ENCODE results near the gene ACSF3.

Gene ACSF3

DNA sequence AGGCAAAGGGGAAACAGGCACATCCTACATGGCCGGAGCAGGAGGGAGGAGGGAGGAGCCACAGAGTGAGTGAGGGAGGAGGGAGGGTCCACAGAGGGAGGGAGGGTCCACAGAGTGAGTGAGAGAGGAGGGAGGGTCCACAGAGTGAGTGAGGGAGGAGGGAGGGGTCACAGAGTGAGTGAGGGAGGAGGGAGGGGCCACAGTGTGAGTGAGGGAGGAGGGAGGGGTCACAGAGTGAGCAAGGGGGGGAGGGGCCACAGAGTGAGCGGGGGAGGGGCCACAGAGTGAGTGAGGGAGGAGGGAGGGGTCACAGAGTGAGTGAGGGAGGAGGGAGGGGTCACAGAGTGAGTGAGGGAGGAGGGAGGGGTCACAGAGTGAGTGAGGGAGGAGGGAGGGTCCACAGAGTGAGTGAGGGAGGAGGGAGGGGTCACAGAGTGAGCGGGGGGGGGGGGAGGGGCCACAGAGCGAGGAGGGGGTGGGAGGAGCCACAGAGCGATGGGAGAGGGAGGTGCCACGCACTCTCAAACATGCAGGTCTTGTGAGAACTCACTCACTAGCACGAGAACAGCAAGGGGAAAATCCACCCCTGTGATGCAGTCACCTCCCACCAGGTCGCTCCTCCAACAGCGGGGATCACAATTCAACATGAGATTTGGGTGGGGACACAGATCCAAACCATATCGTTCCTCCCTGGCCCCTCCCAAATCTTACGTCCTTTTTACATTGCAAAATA, 53.6 kb downstream of the ACSF3 start:
- FAIRE-seq, result no peak

DNA sequence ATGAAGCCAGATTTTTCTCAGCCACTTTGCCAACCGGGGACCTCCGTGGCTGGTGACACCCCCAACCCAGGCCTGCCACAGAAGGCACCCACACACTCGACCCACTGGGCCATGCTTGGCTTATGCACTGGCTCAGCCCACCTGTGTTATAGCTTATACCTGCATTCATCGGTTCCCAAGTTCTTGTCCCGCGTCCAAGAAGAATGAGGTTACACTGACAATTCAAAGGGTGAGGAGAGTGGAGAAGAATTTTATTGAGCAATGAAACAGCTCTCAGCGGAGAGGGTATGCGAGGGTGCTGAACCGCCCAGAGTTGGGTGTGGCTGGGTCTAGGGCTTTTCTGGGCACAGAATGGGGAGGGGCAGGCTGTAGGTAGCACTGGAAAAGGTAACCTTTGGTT, 55.7 kb downstream of the ACSF3 start:
- FAIRE-seq, result no peak

DNA sequence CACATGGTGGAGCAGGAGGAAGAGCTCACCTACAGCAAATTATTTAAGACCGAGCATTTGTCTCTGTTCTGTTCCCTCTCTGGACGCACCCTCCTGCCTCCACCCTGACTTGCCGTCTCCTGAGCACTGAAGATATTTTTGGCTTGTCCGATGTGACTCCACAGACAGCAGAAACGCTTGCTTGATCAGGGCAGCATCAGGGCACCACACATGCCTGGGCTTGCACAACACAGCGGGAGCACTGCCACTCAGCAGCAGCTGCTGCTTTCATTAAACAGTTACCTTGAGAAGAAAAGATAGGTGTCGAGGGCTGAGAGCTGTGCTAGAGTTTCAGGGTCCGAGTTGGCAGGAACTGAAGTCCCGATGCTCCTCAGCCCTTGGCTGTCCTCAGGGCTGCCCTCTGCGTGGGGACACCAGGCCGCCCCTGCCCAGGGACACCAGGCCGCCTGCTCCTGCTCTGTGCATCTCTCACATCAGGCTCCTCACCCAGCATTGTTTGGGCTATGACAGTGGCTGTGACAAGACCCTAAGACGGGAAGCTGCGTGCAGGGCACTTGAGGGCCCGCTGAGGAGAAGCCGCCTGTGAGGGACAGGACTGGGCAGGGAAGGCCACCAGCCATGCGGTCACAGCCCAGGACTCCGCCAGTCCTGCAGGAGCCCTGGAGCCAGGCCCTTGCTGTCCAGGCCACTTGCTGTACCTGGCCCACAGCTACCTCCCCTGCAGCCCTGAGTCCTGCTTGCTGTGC, 56.6 kb downstream of the ACSF3 start:
- FAIRE-seq, result no peak

DNA sequence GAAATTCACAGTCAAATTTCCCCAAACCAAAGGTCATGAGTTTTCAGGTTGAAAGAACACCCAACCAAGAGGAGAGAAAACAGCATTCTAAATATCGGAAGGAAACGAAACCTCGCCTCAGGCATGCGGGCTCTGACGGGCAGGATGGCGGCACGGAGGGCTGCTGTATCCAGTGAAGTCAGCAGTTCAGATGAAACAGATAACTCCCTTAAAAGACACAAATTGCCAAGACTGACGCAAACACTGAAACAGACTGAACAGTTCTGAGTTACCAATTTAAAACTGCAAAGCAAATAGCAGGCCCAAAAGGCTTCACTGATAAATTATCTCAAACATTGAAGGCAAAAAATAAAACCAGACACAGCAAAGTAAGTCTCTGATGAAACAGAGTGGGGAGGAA, 57.3 kb downstream of the ACSF3 start:
- no peak for FAIRE-seq

DNA sequence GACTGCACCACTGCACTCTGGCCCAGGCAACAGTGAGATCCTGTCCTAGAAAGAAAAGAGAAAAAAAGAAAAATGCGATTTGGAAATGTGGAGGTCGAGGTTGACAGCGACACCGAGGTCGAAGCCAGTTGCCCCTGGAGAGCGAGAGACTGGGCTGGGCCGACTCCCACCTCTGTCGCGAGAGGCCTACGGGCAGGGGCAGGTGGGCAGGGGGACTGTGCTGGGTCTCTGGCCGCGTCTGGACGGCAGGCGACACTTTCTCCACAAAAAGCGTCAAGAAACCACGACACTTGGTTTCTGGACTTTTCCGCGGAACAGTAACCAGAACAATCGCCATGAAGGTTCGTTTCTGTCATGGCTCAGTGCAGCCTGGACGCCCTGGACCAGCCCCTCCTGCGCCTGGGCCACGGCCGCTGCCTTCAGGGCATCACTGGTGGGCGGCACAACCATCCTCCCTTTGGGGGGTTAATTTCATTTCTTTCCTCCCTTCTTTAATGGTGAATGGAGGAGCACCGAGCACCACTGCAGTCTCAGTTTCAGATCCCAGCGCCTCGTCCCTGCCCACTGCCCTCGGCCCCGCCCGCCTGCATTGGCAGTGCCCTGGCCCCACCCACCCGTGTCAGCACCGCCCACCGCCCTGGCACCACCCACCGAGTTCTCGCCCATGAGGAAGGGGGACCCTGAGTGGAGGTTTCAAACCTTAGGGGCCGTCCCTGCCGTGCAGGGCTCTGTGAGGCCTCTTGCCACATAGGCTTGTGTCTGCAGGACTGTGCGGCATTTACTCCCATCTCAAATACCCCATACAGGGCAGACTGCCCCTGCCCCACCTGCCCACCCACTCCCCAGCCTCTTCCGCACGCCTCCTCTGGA, 59.4 kb downstream of the ACSF3 start:
- no peak for FAIRE-seq

DNA sequence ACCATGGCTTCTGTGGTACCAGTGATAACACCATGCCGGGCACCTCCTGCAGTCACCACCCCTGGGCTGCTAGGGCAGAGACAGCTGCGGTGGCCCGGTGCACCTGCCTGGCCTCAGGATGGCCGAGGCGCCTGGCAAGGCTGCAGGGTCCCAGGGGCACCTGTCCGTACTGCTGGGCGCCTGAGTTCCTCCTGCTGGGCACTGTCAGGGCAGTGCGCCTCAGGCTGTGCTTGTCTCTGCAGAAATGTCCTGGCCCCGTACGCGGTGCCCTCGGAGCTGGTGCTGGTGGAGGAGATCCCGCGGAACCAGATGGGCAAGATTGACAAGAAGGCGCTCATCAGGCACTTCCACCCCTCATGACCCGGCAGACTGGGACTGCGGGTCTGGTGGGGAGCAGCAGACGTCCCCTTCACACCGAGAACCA, 60.2 kb downstream of the ACSF3 start:
- no peak for FAIRE-seq

DNA sequence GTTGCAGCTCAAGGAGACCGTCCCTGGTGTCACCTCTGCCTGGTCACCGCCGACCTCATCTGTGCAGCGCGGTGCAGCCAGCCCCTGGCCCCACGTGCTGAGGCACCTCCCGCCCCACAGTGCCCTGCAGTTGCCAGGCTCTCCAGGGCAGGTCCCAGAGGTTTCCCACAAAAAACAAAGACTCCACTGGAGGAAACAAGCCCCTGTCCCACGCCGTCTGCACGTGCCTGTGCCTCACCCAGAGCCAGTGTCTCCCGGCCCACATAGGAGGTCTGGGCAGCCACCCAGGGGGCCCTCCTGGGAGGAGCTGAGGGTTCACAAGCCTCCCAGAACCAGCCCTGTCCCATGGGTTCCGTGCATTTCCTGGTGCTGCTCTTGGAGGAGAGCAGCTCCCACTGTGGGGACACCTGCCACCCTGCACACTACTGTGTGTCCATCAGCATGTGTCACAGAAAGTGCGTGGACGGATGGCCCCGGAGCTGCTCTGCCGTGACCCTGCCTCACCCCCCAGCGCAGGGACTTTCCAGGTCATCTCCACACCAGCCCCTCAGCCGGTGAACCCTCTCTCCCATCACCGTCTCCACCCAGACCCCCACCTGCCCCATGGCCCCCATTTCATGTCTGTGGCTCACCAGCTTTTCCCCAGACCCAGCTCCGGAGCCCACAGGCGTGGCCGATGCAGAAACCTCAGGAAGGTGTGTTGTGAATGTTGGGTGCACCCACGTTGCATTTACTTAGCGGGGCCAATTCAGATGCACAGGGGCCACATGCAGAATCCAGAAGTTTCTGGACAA, 60.9 kb downstream of the ACSF3 start:
- FAIRE-seq, result no peak

DNA sequence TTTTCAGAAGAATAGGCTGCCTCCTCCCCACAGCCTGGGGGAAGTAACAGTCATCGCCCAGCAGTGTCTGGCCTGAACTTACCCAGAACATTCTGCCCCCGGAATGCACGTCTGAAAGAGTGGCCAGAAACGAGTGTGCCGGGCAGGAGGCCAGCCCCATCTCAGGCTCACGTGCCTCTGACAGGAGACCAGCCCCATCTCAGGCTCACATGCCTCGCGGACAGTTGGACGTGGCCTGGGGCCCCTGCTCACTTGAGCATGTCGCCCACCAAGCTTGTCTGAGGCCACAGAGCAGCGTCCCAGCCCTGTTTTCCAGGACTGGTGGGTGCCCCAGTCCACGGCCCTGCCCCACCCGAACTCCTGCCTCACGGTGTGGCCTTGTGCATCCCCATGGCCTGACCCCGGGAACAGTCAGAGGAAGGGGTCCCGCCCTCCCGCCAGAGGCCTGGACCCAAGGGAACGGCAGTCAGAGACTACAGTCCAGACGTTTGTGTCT, 61.6 kb downstream of the ACSF3 start:
- no peak for FAIRE-seq

DNA sequence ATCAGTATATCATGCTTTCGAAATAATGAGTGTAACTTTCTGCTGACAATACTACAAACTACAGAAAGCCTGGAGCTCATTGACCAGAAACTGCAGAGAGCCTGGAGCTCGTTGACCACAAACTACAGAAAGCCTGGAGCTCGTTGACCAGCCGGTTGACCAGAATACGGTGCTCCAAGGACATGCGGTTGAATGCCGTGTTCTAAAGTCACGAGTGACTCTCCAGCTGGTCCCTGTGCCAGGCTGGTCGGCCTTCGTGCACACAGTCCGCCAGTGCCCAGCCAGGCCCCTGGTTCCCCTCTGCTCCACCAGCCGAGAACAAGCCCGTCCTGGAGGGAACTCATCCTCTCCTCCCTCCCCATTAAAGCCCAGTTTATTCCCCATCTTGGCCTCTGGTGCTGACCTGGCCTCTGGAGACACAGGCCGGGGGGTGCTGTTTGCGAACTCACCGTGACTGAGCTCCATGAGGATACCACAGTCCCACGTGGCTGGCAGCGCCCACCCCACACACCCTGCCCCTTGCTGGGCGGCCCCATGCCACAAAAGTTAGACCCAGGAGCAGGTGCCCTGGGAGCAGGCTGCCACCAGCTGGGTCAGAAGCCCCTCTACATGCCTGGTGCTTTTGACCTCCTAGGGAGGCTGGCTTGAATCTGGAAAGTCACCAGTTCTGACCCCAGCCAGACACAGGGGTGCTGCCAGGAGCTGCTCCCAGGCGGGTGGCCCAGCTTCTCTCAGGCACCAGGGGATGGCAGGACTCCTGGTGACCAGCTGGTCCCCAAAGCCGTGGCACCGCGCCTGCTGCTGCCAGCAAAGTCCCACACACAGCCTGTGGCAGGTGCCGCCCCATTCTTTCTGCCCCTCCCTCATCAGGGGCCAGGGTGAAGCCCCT, 62.4 kb downstream of the ACSF3 start:
- no peak for FAIRE-seq

DNA sequence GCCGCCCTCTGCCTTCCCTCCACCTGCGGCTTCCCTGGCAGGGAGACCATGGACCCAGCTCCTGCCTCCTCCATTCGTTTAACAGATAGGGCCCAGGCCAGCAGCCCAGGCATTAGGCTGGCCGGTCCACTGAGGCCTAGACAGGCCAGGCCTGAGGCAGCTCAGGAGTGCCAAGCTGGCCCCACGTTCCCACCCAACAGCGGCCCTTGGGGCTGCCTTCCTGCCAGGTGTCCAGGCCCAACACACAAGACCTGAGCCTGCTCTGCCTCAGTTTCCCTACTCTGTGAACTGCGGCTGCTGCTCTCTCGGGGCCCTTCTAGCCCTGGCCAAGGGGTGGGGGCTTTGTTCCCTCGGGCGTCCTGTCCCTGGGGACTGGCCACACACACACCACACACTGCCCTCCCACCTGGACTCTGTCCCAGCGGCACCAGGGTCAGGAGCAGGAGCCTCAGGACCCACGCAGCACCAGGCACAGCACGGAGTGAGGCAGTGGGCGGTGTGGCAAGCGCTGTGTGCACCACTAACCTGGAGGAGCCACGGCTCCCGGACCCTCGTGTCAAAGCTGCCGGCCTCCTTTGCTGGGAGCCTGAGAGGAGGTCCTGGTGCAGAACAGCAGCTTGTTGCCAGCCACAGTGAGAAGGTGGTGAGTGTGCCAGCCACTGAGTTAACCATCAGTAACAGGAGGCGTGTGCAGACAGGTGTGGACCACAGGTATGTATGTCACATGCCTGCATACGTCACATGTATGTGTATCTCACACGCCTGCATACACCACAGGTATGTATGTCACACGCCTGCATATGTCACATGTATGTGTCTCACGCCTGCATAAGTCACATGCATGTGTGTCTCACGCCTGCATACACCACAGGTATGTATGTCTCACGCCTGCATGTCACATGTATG, 63.3 kb downstream of the ACSF3 start:
- FAIRE-seq, result no peak

DNA sequence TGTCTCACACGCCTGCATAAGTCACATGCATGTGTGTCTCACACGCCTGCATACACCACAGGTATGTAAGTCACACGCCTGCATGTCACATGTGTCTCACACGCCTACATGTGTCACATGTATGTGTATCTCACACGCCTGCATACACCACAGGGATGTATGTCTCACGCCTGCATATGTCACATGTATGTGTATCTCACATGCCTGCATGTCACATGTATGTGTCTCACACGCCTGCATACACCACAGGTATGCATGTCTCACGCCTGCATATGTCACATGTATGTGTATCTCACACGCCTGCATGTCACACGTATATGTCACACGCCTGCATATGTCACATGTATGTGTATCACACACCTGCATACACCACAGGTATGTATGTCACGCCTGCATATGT, 64.1 kb downstream of the ACSF3 start:
- FAIRE-seq, result no peak

DNA sequence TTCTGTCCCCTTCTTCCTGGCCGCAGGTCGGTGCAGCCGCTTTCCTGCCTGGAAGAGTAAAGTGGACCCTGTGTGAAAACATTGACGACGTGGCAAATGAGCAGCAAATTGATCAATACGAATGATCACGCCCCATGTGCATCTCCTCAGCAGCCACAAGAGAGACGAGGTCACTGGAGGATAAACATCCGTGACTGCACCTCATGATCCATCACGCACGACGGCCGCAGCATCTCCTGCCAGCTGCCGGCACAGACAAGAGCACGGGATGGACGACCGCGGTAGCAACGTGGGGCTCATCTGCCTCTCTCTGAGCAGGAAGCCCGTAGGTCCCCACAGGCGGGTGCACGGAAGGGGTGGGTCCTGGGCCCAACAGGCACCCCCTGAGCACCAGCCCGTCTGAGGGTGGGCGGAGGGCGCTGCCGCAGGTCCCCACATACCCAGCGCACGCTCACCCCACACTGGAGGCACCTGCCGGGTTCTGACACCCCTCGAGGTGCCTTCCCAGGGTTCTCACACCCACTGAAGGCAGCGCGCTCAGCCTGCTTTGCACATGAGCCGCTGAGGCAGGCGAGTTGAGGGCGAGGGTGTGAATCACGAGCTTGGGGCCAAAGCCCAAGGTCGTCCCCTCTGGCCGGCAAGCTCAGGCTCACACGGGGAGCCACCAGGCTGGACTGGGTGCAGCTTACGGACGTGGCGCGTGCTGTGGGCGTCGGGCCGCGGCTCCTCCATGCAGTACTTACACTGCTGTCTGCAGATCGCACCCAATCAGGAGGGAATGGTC, 65.6 kb downstream of the ACSF3 start:
- FAIRE-seq, result no peak

DNA sequence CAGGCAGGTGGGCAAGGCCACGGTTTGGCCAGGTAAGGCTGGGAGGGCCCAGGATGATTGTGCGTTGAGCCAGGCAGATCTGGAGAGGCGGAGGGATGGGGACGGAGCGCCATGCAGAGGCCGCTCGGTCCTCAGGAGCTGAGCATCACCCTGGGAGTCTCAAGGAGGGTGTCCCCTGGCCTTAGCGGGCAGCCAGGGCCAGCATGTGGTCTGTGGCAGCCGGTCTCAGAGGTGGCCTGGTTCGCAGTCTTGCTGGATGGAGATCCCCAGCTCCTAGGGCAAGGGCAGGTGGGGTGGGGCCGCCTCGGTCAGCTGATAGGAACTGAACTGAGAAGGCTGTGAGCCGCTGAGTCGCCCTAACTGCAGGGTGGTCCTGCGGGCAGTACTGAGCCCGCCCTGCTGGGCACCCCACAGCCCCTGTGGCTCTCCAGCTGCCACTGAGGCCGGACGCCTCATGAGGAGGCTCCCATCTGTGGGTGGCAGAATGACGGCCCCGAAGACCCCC, 66.2 kb downstream of the ACSF3 start:
- FAIRE-seq, result no peak

DNA sequence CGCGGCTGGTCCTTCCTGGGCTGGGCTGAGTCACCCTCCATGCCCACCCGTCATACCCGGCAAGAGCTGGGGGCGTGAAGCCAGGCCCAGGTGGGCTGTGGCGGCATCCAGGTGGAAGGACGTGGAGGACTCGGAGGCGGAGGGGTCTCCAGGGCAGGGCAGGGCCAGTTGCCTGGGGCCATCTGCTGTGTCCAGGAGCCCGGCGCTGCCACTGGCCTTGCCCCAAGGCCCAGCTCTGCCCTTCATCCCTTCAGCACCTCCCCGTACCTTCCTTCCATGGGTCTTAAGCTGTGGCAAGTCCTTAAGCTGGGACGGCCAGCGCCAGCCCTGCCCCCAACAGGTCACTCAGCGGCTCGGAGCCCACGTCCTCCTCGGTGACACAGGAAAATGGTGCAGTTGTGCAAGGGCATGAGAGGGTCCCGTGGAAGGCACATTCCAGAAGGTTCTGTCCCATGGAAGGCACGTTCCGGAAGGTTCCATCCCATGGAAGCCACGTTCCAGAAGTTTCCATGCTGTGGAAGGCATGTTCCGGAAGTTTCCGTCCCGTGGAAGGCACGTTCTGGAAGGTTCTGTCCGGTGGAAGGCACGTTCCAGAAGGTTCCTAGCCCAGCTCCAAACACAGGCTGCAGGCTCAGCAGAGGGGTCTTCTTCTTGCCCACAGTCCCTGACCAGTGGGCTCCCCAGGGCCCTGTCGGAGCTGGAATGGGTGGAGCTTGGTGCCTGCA, 67.5 kb downstream of the ACSF3 start:
- no peak for FAIRE-seq

DNA sequence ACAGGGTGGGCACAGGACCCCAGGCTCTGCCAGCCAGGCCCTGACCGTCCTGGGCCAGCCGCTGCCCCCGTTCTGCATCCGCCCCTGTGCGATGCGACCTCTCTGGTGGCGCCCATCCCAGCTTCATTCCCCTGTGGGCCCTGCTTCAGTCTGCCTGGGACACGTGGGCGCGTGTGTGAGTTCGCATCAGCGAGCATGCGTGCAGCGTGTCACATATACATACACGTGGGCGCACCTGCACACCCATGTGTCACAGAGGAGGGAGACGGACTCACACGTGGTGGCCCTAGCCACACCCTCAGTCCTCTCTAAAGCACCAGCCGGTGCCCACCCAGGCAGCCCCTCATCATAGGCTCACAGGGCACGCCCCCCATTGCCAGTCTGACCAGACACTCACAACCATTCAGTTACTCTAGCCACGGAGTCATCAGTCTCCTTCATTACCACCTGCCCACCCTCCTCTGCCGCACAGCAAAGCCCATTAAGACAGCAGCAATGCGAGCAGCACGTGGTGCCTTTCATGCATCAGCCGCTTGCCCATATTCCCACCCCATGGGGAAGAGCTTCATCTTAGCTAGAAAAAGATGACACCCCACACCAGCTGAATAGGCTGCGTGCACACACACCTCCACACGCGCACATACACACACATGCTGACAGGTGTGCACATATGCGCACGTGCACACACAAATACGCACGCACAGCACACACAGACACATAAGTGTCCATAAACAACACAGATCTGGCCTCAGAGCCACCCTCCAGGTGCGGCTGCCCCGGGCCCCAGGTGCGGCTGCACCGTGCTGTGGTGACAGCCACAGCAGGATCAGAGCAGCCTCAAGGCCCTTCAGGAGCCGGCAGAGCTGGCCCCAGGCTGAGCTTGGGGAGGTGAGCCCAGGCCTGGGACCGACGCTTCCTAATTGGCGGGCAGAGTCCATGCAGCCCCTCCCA, 68.4 kb downstream of the ACSF3 start:
- no peak for FAIRE-seq

DNA sequence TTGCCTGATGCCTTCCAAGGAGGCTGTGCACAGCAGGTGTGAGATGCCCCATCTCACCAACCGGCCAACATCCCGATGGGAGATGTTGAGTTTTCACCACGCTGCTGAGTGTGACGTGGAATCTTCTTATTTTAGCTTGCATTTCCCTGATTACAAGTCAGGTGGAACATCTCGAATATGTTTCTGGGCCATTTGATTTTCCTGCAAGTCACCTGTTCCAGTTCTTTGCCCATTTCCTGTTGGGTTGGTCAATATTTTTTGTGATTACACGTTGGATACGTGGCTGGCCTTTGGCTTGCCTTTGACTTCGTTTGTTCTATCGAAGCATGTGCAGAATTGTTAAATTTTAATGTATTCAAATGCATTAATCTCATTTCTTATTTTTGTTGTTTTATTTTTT, 69.6 kb downstream of the ACSF3 start:
- no peak for FAIRE-seq

DNA sequence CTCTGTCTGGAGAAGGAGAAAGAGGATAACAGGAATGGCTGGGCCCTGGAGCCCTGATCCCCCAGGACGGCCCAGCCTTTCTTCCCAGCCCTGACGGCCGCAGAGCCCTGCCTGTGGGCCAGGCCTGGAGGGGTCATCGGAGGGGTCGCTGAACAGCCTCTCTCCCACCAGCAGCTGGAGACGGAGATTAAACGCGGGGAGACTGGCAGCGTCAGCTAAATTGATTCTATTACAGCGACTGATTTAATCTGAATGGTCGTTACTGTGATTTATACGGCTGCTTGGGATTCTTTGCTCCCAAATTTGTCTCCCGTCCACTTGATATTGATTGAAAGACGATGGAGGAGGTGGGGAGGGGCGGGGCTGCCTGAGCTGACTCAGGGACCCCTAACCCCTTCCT, 70.8 kb downstream of the ACSF3 start:
- no peak for FAIRE-seq

All from islet of Langerhans (tissue), 1 donor.